Upper lobe of left lung (tissue), 4 donors: ENCODE data around the gene GPATCH8.

Experiments used
- CTCF ChIP-seq, 6 experiments: fragments of 450-650 bp in 4 of 6; fragments of 200-600 bp in 2 of 6; sonication (generic) in 2 of 6; IDR thresholded peaks; one replicate each; pipeline ENCODE4 v1.5.1; 2016 to 2019; ENCODE audit warnings: antibody characterized with exemption in 6 of 6
- POLR2A ChIP-seq, 4 donors: fragments of 450-650 bp; IDR thresholded peaks; one replicate each; pipeline ENCODE4 v1.5.1; 2016 to 2017; ENCODE audit warnings: antibody characterized with exemption in 4 of 4, mild to moderate bottlenecking in 2 of 4
- POLR2AphosphoS5 ChIP-seq, 2 donors: sonication (generic); formaldehyde crosslinking; IDR thresholded peaks; one replicate each; pipeline ENCODE4 v1.5.1; 2017; ENCODE audit warnings: antibody characterized with exemption in 2 of 2

- no peak for TF ChIP-seq CTCF (IDR thresholded peaks at IDR 0.05)
- TF ChIP-seq POLR2AphosphoS5 (IDR thresholded peaks at IDR 0.05), result no peak
- TF ChIP-seq POLR2A (IDR thresholded peaks at IDR 0.05), result no peak
Measured at GRCh38 chr17:44523672-44523972, 20.4 kb upstream of the GPATCH8 start.
